Stimulated activated memory B cell treated with anti-CD40 and anti-IgM and Interleukin-4, amounts not matched to agents 10 μg/mL and 1 μg/mL and 100 μg/mL, for 72 hours (primary cell): ENCODE results near the gene WDR90.

ENCODE experiments used
- ATAC-seq: fragments of 150-1000 bp; cut with Tn5 transposase; 2 replicates; pipeline ENCODE4 v1.10.0; 2021
- H3K27ac Mint-ChIP-seq: one replicate; pipeline ENCODE4 v1.8.0; 2022; ENCODE audit warnings: mild to moderate bottlenecking, mixed read lengths
- H3K27me3 Mint-ChIP-seq: one replicate; pipeline ENCODE4 v1.8.0; 2022; ENCODE audit warnings: mixed read lengths
- H3K36me3 Mint-ChIP-seq: one replicate; pipeline ENCODE4 v1.8.0; 2022; ENCODE audit warnings: mixed read lengths
- H3K4me1 Mint-ChIP-seq: one replicate; pipeline ENCODE4 v1.8.0; 2022; ENCODE audit warnings: mixed read lengths
- H3K4me3 Mint-ChIP-seq: one replicate; pipeline ENCODE4 v1.8.0; 2022; ENCODE audit warnings: mild to moderate bottlenecking, moderate library complexity, mixed read lengths
- H3K9me3 Mint-ChIP-seq: one replicate; pipeline ENCODE4 v1.8.0; 2022; ENCODE audit warnings: mixed read lengths

Gene WDR90

DNA sequence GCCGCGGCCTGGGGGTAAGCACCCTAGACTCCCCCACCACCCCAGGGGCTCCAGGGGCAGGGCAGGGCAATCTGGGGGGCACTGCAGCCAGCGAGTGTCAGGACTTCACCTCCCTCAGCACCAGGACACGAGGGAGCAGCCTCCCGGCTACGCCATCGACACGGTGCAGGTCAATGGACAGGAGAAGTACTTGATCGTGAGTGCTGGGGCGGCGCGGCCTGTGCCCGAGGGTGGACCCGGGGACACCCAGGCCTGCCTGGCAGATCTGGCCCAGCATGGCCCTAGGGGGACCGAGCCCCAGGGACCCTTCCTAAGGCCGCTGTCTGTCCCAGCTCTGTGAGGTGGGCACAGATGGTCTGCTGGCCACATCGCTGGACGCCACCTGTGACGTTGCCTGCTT lies 23.2 kb downstream of the WDR90 start:
- Mint-ChIP-seq H3K36me3 (peaks cover 38% of the 10 kb centered on the region), H3K27me3 (peaks cover 13% of the 10 kb centered on the region), H3K27ac (no peak overlapping the region), H3K9me3 (no peaks in the 10 kb centered on the region), H3K4me1 (peaks cover 16% of the 10 kb centered on the region), H3K4me3 (no peak overlapping the region)
- ATAC-seq: no peak

DNA sequence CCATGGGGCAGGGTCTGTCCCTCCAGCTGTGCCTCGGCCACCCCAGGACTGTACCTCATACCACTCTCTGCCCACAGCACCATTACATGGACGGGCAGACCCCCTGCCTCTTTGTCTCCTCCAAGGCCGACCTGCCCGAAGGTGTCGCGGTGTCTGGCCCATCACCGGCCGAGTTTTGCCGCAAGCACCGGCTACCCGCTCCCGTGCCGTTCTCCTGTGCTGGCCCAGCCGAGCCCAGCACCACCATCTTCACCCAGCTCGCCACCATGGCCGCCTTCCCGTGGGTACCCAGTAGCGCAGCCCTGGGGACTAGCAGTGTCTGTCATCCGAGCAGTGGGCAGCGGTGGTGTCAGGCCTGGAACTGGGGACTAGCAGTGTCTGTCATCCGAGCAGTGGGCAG lies 23.7 kb downstream of the WDR90 start:
- peaks cover 17% of the 10 kb centered on the region for H3K4me1 Mint-ChIP-seq
- ATAC-seq: no peak
- peaks cover 38% of the 10 kb centered on the region for H3K36me3 Mint-ChIP-seq
- no peak overlapping the region for H3K4me3 Mint-ChIP-seq
- no peak overlapping the region for H3K27ac Mint-ChIP-seq
- H3K9me3 Mint-ChIP-seq: no peaks in the 10 kb centered on the region
- H3K27me3 Mint-ChIP-seq: peaks cover 13% of the 10 kb centered on the region

DNA sequence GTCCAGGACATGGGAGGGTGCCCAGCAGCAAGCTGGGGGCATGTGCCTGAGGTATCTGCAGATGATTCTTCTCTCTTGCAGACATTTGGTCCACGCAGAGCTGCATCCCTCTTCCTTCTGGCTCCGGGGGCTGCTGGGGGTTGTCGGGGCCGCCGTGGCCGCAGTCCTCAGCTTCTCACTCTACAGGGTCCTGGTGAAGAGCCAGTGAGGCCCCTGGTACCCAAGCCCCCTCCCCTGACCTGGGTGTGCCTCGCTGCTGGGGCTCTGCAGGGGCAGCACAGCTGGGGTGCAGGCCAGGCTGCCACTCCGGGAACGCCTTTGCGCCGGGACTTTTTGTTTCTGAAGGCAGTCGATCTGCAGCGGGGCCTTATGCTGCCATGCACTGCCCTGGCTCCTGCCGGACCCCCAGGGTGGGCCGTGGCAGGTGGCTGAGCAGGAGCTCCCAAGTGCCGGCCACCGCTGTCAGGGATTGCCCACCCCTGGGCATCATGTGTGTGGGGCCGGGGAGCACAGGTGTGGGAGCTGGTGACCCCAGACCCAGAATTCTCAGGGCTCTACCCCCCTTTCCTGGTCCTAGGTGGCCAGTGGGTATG lies 24.3 kb downstream of the WDR90 start:
- peaks cover 23% of the 10 kb centered on the region for H3K4me1 Mint-ChIP-seq
- ATAC-seq: no peak
- H3K9me3 Mint-ChIP-seq: no peaks in the 10 kb centered on the region
- H3K27me3 Mint-ChIP-seq: peaks cover 13% of the 10 kb centered on the region
- H3K4me3 Mint-ChIP-seq: no peak overlapping the region
- H3K27ac Mint-ChIP-seq: no peak overlapping the region
- peaks cover 38% of the 10 kb centered on the region for H3K36me3 Mint-ChIP-seq

DNA sequence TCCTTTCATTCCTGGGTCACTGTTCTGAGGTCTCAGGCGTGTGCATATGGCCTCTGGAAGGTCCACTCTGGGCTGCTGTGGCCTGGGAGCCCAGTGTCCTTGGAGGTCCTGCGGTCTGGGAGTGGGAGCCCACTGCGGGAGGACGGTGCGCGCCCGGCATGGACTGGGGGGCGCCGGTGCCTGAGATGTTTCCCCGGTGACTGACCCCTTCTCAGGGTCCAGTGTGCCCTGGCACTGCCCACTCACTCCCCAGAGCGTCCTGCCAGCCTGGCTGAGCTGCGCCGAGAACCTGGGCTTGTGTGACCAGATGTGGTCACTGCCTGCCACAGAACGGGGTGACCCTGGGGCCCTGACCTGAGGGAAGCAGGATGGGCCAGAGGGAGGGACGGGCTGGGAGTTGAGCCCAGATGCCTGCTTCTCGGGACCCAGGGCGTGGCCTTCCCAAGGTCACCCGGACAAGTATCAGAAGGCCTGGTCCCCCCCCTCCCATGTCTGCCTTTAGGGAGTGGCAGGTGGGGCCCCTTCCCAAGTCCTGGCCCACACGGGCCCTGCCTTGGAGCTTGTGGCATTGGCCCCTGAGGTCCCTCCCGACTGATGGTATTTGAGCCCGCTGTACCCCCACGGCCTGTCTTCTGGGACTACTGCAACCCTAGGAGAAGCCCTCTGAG lies 25.2 kb downstream of the WDR90 start:
- peaks cover 13% of the 10 kb centered on the region for H3K27me3 Mint-ChIP-seq

DNA sequence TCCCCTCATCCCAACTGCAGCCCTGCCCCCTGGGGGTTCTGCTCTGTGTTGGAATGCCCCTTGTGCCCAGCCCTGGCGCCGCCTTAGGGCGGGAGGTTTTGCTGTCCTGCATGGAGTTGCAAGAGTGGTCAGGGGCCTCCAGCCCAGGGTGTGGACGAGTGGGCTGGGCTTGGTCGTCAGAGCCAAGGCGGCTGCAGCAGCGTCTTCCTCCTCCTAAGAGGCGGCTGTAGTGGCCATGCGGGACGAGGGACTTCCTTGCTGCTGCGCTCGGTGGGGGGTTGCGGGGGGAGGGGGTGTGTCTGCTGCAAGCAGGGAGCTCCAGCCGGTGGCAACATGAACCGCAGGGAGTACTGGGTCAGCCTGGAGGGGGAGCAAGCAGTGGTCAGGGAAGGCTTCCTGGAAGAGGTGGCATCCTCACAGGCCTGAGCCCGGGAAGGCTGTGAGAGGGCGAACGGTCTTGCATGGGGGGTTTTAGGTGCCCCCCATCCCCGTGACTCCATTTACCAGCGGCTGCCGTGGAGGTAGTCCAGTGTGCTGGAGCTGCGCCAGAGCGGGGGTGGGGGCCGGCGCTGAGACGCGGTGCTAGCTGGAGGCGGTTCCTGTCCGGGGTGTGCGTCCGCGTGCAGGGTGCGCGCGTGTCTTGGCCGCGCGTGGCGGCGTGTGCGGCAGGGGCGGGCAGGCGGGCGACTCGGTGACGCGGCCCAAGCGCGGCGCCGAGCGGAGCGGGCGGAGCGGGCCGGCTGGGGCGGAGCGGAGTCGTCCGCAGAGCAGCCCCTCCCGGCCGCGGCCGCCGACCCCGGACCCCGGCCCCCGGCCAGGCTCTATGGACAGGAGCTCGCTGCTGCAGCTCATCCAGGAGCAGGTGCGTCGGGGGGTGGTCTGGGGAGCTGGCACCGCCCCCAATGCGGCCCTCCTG lies 26.1 kb downstream of the WDR90 start, which contains the start of gene RHBDL1:
Gene RHBDL1, plus strand, starts transcription at position 704 of the 916 bp plus-strand sequence. Its CDS starts 120 bp downstream, at position 824.
- no peaks in the 10 kb centered on the region for H3K9me3 Mint-ChIP-seq
- H3K27me3 Mint-ChIP-seq: peaks cover 13% of the 10 kb centered on the region
- peak within 1 kb of the TSS; percentile 58 for H3K4me3 Mint-ChIP-seq
- H3K27ac Mint-ChIP-seq: no peak within 1 kb of the TSS
- peaks cover 27% of the 10 kb centered on the region for H3K4me1 Mint-ChIP-seq
- no peak for ATAC-seq
- peaks cover 34% of the 10 kb centered on the region for H3K36me3 Mint-ChIP-seq

More for the DNA sequence above, 25.2 kb downstream of the WDR90 start:
- H3K27ac Mint-ChIP-seq: no peak overlapping the region
- ATAC-seq: no peak
- peak overlapping the region; percentile 58 for H3K4me3 Mint-ChIP-seq
- no peaks in the 10 kb centered on the region for H3K9me3 Mint-ChIP-seq
- H3K36me3 Mint-ChIP-seq: peaks cover 38% of the 10 kb centered on the region
- H3K4me1 Mint-ChIP-seq: peaks cover 24% of the 10 kb centered on the region

DNA sequence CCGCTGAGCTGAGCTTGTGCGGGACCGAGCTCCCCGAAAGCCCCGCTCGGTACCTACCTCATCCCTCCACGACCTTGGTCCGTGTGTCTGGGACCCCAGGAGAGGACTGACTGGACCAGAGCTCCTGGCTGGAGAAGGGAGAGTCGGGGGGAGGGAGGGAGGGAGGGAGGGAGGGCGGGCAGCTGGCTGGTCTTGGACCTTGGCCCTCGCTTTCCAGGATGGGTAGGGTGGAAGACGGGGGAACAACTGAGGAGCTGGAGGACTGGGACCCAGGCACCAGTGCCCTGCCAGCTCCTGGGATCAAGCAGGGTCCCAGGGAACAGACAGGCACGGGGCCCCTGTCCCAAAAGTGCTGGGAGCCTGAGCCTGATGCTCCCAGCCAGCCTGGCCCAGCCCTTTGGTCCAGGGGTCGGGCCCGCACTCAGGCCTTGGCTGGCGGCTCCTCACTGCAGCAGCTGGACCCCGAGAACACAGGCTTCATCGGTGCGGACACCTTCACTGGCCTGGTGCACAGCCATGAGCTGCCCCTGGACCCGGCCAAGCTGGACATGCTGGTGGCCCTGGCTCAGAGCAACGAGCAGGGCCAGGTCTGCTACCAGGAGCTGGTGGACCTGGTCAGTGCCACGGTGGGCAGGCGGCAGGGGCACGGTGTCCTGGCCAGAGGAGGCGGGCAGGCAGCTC lies 26.9 kb downstream of the WDR90 start:
- H3K4me1 Mint-ChIP-seq: peaks cover 29% of the 10 kb centered on the region
- no peak for ATAC-seq
- no peak overlapping the region for H3K4me3 Mint-ChIP-seq
- no peaks in the 10 kb centered on the region for H3K9me3 Mint-ChIP-seq
- peaks cover 26% of the 10 kb centered on the region for H3K36me3 Mint-ChIP-seq
- peaks cover 13% of the 10 kb centered on the region for H3K27me3 Mint-ChIP-seq
- H3K27ac Mint-ChIP-seq: no peak overlapping the region

DNA sequence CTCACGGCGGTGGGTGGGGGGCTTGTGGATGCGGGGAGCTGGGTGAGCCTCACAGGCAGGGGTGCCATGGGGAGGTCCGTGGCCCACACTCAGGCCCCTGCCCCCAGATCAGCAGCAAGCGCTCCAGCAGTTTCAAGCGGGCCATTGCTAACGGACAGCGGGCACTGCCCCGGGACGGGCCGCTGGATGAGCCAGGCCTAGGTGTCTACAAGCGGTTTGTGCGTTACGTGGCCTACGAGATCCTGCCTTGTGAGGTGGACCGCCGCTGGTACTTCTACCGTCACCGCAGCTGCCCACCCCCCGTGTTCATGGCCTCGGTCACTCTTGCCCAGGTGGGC lies 27.4 kb downstream of the WDR90 start:
- H3K4me1 Mint-ChIP-seq: peaks cover 34% of the 10 kb centered on the region
- peaks cover 13% of the 10 kb centered on the region for H3K27me3 Mint-ChIP-seq
- no peak overlapping the region for H3K27ac Mint-ChIP-seq
- peaks cover 22% of the 10 kb centered on the region for H3K36me3 Mint-ChIP-seq
- H3K9me3 Mint-ChIP-seq: no peaks in the 10 kb centered on the region
- no peak for ATAC-seq
- no peak overlapping the region for H3K4me3 Mint-ChIP-seq

DNA sequence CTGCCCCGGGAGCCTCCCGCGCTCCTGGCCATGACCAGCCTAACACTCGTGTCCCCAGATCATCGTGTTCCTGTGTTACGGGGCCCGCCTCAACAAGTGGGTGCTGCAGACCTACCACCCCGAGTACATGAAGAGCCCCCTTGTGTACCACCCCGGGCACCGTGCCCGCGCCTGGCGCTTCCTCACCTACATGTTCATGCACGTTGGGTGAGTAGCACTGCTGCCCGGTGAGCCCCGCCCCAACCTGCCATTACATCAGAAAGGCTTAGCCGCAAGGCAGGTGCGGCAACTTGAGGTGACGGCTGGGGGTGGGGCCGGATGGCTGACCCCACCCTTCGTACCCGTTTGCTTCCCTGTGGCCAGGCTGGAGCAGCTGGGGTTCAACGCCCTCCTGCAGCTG lies 27.7 kb downstream of the WDR90 start:
- Mint-ChIP-seq H3K4me3 (no peak overlapping the region), H3K36me3 (peaks cover 22% of the 10 kb centered on the region), H3K9me3 (no peaks in the 10 kb centered on the region), H3K27ac (no peak overlapping the region), H3K27me3 (peaks cover 13% of the 10 kb centered on the region), H3K4me1 (peaks cover 38% of the 10 kb centered on the region)
- no peak for ATAC-seq

DNA sequence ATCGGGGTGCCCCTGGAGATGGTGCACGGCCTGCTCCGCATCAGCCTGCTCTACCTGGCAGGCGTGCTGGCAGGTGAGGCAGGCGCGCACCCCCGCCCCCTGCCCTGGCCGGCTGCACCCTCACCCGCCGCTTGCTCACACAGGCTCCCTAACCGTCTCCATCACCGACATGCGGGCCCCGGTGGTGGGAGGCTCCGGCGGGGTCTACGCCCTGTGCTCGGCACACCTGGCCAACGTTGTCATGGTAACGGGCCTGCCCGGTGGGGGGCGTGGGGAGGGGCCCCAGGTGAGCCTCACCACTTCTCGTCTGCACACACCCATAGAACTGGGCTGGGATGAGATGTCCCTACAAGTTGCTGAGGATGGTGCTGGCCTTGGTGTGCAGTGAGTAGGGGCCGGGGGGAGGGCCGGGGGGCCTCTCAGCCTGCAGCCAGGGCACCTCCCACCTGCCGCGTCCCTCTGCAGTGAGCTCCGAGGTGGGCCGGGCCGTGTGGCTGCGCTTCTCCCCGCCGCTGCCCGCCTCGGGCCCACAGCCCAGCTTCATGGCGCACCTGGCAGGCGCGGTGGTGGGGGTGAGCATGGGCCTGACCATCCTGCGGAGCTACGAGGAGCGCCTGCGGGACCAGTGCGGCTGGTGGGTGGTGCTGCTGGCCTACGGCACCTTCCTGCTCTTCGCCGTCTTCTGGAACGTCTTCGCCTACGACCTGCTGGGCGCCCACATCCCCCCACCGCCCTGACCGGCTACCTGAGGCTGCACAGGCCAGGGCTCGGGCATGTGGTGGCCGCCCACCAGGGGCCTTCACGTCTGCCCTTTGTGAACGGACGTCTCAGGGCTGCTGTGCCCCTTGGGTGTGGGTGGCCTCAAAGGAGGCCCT lies 28.4 kb downstream of the WDR90 start:
- peaks cover 27% of the 10 kb centered on the region for H3K36me3 Mint-ChIP-seq
- no peaks in the 10 kb centered on the region for H3K9me3 Mint-ChIP-seq
- no peak for ATAC-seq
- no peak overlapping the region for H3K27ac Mint-ChIP-seq
- H3K4me3 Mint-ChIP-seq: no peak overlapping the region
- H3K27me3 Mint-ChIP-seq: peaks cover 13% of the 10 kb centered on the region
- H3K4me1 Mint-ChIP-seq: peaks cover 43% of the 10 kb centered on the region

DNA sequence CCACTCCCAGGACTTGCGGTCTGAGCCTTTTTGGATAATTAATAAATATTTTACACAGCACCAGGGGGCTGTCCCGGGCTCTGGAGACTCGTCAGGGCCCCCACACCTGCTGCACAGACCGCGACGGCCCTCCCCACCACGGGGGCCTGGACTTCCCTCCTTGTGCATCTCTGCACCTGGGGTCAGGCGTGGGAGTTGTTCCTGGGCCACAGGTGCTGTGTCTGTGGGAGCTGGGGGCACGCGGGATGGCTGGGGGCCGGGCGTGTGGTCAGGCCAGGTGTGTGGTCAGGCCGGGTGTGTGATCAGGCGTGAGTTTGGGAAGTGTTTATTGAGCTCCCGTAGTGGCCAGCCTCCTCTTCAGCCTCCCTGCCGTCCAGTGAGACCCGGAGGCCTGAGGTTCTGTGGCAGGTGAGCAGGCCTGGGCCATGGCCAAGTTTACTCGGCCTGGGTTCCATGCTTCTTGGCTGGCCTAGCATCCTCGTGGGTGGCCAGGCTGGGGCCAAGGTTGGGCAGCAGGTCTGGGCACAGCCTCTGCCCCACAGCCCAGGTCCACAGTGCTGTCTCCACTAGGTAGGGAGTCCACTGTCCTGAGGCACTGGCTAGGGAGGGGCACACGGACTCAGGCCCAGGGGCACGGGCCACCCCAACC lies 29.2 kb downstream of the WDR90 start:
- Mint-ChIP-seq H3K27ac (no peak overlapping the region), H3K27me3 (peaks cover 13% of the 10 kb centered on the region), H3K36me3 (peaks cover 28% of the 10 kb centered on the region), H3K4me1 (peaks cover 51% of the 10 kb centered on the region), H3K9me3 (no peaks in the 10 kb centered on the region), H3K4me3 (peak overlapping the region; percentile 11)
- no peak for ATAC-seq

DNA sequence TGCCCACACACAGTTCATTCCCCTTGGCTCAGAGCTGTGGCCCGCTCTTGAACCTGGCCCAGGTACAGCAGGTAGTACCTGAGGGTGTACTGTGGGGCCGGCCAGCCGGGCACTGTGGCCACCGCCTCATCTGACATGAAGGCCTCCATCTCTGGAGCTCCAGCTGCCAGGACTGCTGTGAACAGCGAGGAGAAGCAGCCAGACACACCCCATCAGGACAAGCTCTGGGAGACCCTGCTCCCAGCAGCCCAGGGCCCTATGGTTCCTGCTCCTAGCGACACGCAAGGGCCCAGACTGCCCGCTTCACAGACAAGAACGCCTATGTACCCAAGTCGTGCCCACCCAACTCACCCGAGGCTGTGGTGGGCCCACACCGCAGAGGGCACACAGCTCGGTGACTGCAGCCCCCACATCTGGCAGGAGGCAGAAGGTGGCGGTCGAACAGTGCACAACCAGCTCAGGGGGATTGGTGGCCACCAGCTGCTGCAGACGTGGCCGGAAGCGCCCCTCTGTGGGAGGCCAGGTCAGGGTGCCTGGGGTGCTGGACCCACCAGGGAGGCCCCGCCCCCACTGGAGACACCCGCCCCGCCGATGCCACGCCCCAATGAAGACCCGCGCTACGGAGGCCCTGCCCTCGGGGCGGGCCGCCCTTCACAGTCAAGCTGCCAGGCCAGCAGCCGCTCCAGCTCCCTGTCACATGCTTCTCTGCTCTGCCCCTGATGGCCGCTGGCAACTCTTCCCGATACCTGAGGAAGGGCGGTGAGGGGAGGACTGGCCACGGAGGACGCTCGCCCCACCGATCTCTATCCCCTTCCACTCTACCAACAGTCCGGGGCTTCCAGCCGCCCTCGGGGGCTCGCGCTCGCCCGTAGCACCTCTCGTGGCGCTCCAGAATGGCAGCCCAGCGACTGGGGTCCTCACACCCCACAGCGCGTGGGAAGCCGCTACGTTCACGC lies 30.0 kb downstream of the WDR90 start:
- H3K36me3 Mint-ChIP-seq: peaks cover 25% of the 10 kb centered on the region
- H3K4me3 Mint-ChIP-seq: peak overlapping the region; percentile 69
- peaks cover 13% of the 10 kb centered on the region for H3K27me3 Mint-ChIP-seq
- no peak for ATAC-seq
- H3K4me1 Mint-ChIP-seq: peaks cover 54% of the 10 kb centered on the region
- peak overlapping the region; percentile 67 for H3K27ac Mint-ChIP-seq
- H3K9me3 Mint-ChIP-seq: no peaks in the 10 kb centered on the region

DNA sequence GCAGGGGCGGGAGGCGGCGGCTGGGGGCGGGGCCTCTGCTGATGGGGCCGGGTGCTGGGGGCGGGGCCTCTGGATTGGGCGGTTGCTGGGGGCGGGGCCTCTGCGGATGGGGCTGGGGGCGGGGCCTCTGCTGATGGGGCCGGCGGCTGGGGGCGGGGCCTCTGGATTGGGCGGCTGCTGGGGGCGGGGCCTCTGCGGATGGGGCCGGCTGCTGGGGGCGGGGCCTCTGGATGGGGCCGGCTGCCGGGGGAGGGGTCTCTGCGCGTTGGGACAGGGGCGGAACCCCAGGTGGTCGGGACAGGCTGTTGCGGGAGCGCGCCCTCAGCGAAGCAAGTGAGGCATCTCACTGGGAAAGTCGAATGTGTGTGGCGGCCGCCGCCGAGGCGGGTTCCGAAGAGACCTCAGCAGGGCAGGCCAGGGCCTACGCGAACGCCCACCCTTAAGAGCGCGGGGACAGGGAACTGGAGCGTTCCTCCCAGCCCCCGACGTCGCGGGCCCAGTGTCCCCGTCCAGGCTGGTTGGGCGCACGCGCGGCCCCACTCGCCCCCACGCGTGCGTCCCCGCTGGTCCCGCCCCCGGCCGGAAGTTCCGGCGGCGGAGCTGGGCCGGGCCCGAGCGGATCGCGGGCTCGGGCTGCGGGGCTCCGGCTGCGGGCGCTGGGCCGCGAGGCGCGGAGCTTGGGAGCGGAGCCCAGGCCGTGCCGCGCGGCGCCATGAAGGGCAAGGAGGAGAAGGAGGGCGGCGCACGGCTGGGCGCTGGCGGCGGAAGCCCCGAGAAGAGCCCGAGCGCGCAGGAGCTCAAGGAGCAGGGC lies 30.9 kb downstream of the WDR90 start, which contains the start of gene STUB1:
Gene STUB1, plus strand, starts transcription at position 597 of the 811 bp plus-strand sequence. Its CDS starts 116 bp downstream, at position 713.
- Mint-ChIP-seq H3K4me3 (peak within 1 kb of the TSS; percentile 84), H3K9me3 (no peaks in the 10 kb centered on the region), H3K36me3 (peaks cover 19% of the 10 kb centered on the region), H3K4me1 (peaks cover 58% of the 10 kb centered on the region), H3K27ac (peak within 1 kb of the TSS; percentile 67), H3K27me3 (peaks cover 8% of the 10 kb centered on the region)
- ATAC-seq: peak; percentile 67
